ENCODE data around the gene GRM6.

- TF ChIP-seq CTCF (IDR thresholded peaks at IDR 0.05) (no peak), POLR2AphosphoS5 (IDR thresholded peaks at IDR 0.05) (no peak), POLR2A (IDR thresholded peaks at IDR 0.05) (no peak), EP300 (IDR thresholded peaks at IDR 0.05) (no peak)
Observed at GRCh38 chr5:178984145-178985072, 10.7 kb downstream of the GRM6 start.

All from gastroesophageal sphincter (tissue), 3 donors.